GM04503 (cell line): Measurements from ENCODE around the gene LAMA4.

Source experiments
- DNase-seq: peaks from one replicate; pipeline ENCODE4 v3.0.0-alpha.2; 2012; ENCODE audit warnings: low read depth

Gene LAMA4

DNA sequence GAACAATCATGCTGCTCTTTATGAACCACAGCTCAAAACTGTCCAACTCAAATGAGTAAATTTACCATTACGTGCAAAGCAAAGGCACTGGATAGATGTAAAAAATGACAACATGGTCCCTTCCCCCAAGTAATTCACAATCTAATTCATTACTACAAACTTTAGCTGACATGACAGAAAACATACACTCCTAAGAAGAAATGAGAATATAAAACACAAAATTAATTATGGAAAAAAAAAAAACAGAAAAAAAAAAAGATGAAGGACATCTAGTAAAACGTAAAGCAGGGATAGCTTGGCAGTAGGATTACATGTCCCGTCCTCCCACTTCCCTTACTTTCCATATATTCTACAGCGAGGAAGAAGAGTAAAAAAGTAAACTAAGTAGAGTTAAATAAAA lies 172.8 kb downstream of the LAMA4 start:
- DNase-seq, result no peak

DNA sequence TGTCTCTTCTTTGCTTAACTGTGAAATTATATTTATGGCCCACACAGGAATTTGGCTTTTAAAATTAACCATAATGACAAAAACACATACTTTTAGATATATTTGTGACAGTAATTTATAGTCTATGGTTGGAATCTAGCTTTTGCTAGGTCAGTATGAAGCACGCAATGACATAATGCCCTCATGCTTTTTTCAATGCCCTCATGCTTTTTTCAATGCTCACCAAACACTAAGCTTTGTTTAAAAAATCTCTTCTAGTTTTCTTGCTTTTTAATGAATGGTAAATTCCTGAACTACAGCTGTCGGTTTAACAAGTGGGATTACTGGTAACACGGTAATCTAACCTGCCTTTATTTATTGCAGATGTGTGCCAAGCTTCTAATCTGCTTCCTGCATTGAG lies 187.8 kb downstream of the LAMA4 start:
- DNase-seq, result no peak

DNA sequence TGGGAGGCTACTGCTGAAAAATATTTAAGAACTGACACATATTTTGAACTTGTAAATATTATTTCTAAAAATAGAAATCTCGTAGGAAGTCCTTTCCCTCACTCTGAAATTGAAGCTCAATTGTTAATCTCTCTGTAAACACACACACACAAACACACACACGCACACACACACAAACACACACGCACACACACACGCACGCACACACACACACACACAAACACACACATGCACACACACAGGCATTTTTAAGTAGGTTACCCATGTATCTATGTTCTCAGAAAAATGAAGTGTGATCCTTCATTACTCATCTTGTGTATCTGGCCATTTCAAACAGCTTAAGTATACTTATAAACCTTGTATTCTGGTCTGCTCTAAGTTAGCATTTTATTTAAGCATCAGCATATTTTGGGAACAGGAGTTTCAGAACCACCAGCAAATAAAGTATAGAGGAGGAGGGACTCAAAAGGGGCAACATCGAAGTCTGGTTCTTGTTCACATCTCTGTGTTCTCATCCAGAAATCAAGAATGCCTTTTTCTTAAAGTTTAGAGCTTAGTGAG lies 188.9 kb downstream of the LAMA4 start:
- no peak for DNase-seq

DNA sequence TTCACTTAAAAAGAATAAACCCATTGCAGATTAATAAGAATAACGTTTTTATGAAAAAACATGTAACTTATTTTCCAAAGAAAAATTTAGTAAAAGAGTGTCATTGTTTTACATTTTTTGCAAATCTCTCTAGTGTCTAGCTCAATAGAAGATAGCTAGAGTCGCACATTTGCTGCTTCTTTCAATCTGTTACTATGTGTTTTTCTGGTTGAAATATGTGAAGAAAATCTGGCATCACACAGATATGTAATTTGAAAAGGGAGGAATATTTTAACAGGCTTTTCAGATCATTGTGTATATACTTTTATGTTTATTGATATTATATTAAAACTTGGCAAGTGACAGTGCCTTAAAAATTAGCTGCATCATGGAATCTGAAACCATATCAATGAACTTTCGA lies 191.4 kb downstream of the LAMA4 start:
- no peak for DNase-seq

DNA sequence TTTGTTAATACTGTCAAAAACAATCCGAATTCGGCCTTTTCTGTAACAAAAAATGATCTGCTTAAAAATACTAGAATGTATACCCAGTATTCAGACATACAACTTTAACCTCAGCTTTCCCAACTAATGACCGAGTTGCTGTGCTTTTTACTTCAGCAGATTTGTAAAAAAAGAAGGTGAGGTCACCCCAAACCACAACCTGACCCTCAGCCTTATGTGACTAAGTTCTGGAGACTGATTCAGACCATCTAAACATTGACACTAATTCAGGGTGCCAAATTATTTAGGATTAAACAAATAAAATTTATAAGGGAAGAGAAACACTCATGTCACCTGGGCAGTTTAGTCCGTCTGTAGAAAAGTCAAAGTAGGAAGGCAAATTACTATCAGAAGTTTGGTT lies 192.8 kb downstream of the LAMA4 start:
- DNase-seq, result no peak
